ENCODE results near the gene ANKS1A.
A peak's percentile ranks its signal among the peaks of the same experiment; 100 is the strongest.

The ANKS1A gene

DNA sequence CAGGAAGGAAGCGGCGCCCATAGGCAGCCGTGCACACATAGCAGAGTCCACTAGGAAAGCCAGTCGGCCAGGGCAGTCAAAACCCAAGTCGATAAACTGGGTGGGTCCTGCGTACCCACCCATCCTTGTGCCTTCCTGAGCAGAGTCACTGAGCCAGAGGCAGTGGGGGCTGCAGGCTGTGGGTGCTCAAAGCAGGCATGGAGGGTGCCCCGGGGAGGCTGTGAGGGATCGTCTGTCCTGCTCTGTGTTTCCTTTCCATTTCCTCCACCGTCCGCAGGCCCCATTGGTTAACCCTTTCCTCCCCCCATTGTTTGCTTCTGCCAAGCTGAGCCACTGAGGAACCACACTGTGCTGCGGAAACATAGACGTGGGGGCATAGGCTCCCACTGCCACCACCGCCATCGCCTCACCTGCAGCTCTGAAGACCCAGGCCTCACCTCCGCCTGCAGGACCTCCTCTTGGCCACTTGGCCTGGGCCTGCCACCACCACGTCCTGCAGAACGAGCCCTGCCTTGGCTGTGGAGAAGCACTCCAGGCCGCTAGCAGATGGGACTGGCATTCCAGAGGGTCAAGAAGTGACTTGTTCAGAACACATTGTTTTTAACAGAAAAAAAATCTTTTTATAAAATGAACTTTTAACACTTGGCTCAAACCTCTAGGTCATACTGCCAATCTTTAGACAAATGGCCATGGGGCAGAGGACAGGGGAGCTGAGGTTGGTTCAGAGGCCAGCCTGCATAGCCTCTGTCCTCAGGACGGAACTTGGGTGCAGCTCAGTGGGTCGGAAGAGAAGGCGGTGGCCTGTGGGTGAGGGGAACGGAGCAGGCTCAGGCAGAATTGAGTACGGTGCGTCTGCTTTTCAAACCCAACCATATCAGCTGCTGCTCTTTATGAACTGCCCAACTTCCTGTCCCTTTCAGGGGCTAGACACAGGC, 199.5 kb downstream of the ANKS1A start:
- Histone ChIP-seq H3K79me2 (ENCODE audit: insufficient read depth, low read depth) (no peaks in the 10 kb centered on the region), H3K4me2 (peak overlapping the region; percentile 77; the same call in 1 of the 2 replicates), H3K4me1 (ENCODE audit: low read depth, poor library complexity, severe bottlenecking) (peaks cover 31% of the 10 kb centered on the region), H3K27me3 (ENCODE audit: insufficient read depth, low read depth) (no peaks in the 10 kb centered on the region), H2AFZ (ENCODE audit: low read depth) (no peak overlapping the region), H3K9ac (no peak overlapping the region), H3K4me3 (IDR thresholded peaks at IDR 0.05; ENCODE audit: insufficient read depth, low read depth, low read length) (no peak overlapping the region), H4K20me1 (ENCODE audit: insufficient read depth) (no peaks in the 10 kb centered on the region), H3K36me3 (ENCODE audit: insufficient read depth) (no peaks in the 10 kb centered on the region), H3K27ac (peak overlapping the region; percentile 85)
- TF ChIP-seq, protein P1, sequence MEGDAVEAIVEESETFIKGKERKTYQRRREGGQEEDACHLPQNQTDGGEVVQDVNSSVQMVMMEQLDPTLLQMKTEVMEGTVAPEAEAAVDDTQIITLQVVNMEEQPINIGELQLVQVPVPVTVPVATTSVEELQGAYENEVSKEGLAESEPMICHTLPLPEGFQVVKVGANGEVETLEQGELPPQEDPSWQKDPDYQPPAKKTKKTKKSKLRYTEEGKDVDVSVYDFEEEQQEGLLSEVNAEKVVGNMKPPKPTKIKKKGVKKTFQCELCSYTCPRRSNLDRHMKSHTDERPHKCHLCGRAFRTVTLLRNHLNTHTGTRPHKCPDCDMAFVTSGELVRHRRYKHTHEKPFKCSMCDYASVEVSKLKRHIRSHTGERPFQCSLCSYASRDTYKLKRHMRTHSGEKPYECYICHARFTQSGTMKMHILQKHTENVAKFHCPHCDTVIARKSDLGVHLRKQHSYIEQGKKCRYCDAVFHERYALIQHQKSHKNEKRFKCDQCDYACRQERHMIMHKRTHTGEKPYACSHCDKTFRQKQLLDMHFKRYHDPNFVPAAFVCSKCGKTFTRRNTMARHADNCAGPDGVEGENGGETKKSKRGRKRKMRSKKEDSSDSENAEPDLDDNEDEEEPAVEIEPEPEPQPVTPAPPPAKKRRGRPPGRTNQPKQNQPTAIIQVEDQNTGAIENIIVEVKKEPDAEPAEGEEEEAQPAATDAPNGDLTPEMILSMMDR (conservative IDR thresholded peaks at IDR 0.05; ENCODE audit: low read depth, low read length) = no peak

- Histone ChIP-seq H3K27me3 (ENCODE audit: insufficient read depth, low read depth) (no peaks in the 10 kb centered on the region), H3K27ac (peak overlapping the region; percentile 85), H3K4me2 (peak overlapping the region; percentile 77), H3K9ac (peak overlapping the region; percentile 41; the same call in 1 of the 2 replicates), H3K36me3 (ENCODE audit: insufficient read depth) (no peaks in the 10 kb centered on the region), H3K4me3 (IDR thresholded peaks at IDR 0.05; ENCODE audit: insufficient read depth, low read depth, low read length) (no peak overlapping the region), H4K20me1 (ENCODE audit: insufficient read depth) (no peaks in the 10 kb centered on the region), H2AFZ (ENCODE audit: low read depth) (0 out of 2 replicates have a peak overlapping the region, but pooled peaks have one; percentile 37), H3K4me1 (ENCODE audit: low read depth, poor library complexity, severe bottlenecking) (peaks cover 31% of the 10 kb centered on the region), H3K79me2 (ENCODE audit: insufficient read depth, low read depth) (no peaks in the 10 kb centered on the region)
- TF ChIP-seq, protein P1 (conservative IDR thresholded peaks at IDR 0.05; ENCODE audit: low read depth, low read length) = no peak
These were observed 200.3 kb downstream of the ANKS1A start for GRCh38 chr6:35089216-35089934.

- Histone ChIP-seq H3K36me3 (ENCODE audit: insufficient read depth) (no peaks in the 10 kb centered on the region), H4K20me1 (ENCODE audit: insufficient read depth) (no peaks in the 10 kb centered on the region), H3K9ac (peak overlapping the region; percentile 41; the same call in 1 of the 2 replicates), H3K4me2 (peak overlapping the region; percentile 77), H3K4me1 (ENCODE audit: low read depth, poor library complexity, severe bottlenecking) (peaks cover 31% of the 10 kb centered on the region), H2AFZ (ENCODE audit: low read depth) (peak overlapping the region; percentile 37; the same call in 1 of the 2 replicates), H3K27ac (peak overlapping the region; percentile 85), H3K27me3 (ENCODE audit: insufficient read depth, low read depth) (no peaks in the 10 kb centered on the region), H3K4me3 (IDR thresholded peaks at IDR 0.05; ENCODE audit: insufficient read depth, low read depth, low read length) (no peak overlapping the region), H3K79me2 (ENCODE audit: insufficient read depth, low read depth) (no peaks in the 10 kb centered on the region)
- TF ChIP-seq, protein P1 (conservative IDR thresholded peaks at IDR 0.05; ENCODE audit: low read depth, low read length) = no peak
These were observed 201.0 kb downstream of the ANKS1A start for GRCh38 chr6:35089935-35090505.

DNA sequence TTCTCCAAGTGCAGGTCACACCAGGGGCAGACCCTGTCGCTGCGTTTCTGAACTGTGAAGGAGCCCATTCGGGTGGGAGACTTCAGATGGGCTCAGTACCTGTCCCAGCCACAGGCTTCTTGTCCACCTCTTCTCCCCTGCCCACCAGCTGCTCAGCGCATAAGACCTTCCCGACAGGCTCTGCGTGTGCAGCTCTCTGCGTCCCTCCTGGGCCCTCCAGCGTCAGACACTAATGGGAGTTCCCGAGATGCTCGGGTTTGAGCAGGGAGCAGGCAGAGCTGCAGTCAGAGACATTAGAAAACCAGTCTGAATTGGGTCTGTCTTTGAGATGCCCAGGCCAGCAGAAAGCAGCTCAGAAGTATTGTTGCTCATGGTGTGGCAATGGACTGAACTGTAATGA, 201.7 kb downstream of the ANKS1A start:
- H3K79me2 ChIP-seq (ENCODE audit: insufficient read depth, low read depth) = no peaks in the 10 kb centered on the region
- peak overlapping the region; percentile 77 for H3K4me2 ChIP-seq
- H2AFZ ChIP-seq (ENCODE audit: low read depth) = no peak overlapping the region
- no peaks in the 10 kb centered on the region for H3K36me3 ChIP-seq (ENCODE audit: insufficient read depth)
- no peaks in the 10 kb centered on the region for H3K27me3 ChIP-seq (ENCODE audit: insufficient read depth, low read depth)
- H3K4me1 ChIP-seq (ENCODE audit: low read depth, poor library complexity, severe bottlenecking) = peaks cover 31% of the 10 kb centered on the region
- H4K20me1 ChIP-seq (ENCODE audit: insufficient read depth) = no peaks in the 10 kb centered on the region
- H3K4me3 ChIP-seq (IDR thresholded peaks at IDR 0.05; ENCODE audit: insufficient read depth, low read depth, low read length) = no peak overlapping the region
- peak overlapping the region; percentile 85 for H3K27ac ChIP-seq
- peak overlapping the region; percentile 41; the same call in 1 of the 2 replicates for H3K9ac ChIP-seq
- TF ChIP-seq, protein P1 (conservative IDR thresholded peaks at IDR 0.05; ENCODE audit: low read depth, low read length) = no peak

Data from KMS-11 (cell line).